Activated CD4-positive, alpha-beta T cell treated with anti-CD3 and anti-CD28 coated beads for 36 hours (primary cell): ENCODE data around the gene FAM110D. TPM values are rescaled to one million over a fixed set of nuclear protein-coding genes. Genes with fewer than 3 reads are reported as not detected.
A peak's percentile ranks its signal among the peaks of the same experiment; 100 is the strongest.

Experiments used
- ATAC-seq: fragments of 200-7000 bp; cut with Tn5 transposase; one replicate; pipeline ENCODE4 v1.10.0; 2021; ENCODE audit warnings: mild to moderate bottlenecking, moderate library complexity
- CTCF ChIA-PET: fragments of 350-600 bp; sonication (Branson Sonifier 250); formaldehyde crosslinking; loops from one replicate; lab custom pipeline; 2021; ENCODE audit warnings: antibody characterized with exemption; lab: Charles Lee
- POLR2A ChIA-PET: fragments of 350-600 bp; sonication (Branson Sonifier 250); formaldehyde crosslinking; loops from one replicate; lab custom pipeline; 2021; ENCODE audit warnings: antibody characterized with exemption, inconsistent platforms; lab: Charles Lee
- DNase-seq: peaks from one replicate; pipeline ENCODE4 v3.0.0-alpha.2; 2020
- H3K27ac Mint-ChIP-seq: one replicate; pipeline ENCODE4 v1.8.0; 2021; ENCODE audit warnings: mixed read lengths
- H3K27me3 Mint-ChIP-seq: one replicate; pipeline ENCODE4 v1.8.0; 2021; ENCODE audit warnings: mixed read lengths
- H3K36me3 Mint-ChIP-seq: one replicate; pipeline ENCODE4 v1.8.0; 2021; ENCODE audit warnings: low read depth, mixed read lengths
- H3K4me1 Mint-ChIP-seq: one replicate; pipeline ENCODE4 v1.8.0; 2021; ENCODE audit warnings: mixed read lengths
- H3K4me3 Mint-ChIP-seq: one replicate; pipeline ENCODE4 v1.8.0; 2021; ENCODE audit warnings: mild to moderate bottlenecking, moderate library complexity, mixed read lengths
- H3K9me3 Mint-ChIP-seq: one replicate; pipeline ENCODE4 v1.8.0; 2021; ENCODE audit warnings: low read depth, mixed read lengths
- intact Hi-C, 2 experiments: fragments of 100-400 bp; cut with DNase I in 1 of 2; cut with micrococcal nuclease in 1 of 2; formaldehyde crosslinking; loops; one replicate each; pipeline versions ENCODE4 v1.14.2 to v1.15.1; 2022 to 2024; cut with DNase I, micrococcal nuclease
- total RNA-seq, 2 experiments: library from RNA; stranded (reverse); gene quantifications; one replicate each; pipeline ENCODE4 v1.2.3, GENCODE V29; 2021

Gene FAM110D
- total RNA-seq, 2 experiments from 2014 or later, result not detected

- ChIA-PET CTCF (interaction anchor here (0.6 to 1.9 kb wide), 3 partner anchors 9 to 30 kb away, joined by 3 to 6 read pairs (median 4); no protein-coding TSS in a partner anchor), POLR2A (no interaction called here)
- Mint-ChIP-seq H3K4me3 (no peak overlapping the region), H3K27me3 (peaks cover 12% of the 10 kb centered on the region), H3K27ac (no peak overlapping the region), H3K4me1 (no peaks in the 10 kb centered on the region), H3K36me3 (no peaks in the 10 kb centered on the region), H3K9me3 (no peaks in the 10 kb centered on the region)
- DNase-seq (no peak), ATAC-seq (no peak)
- intact Hi-C loops, result no loop called here
These were observed 4.1 kb upstream of the FAM110D start for GRCh38 chr1:26154750-26155149.

GRCh38 chr1:26155370-26156284 lies 3.3 kb upstream of the FAM110D start:
- intact Hi-C loops, result no loop called here
- CTCF ChIA-PET, result interaction anchor here (0.6 to 4.0 kb wide), 5 partner anchors 8 to 291 kb away, joined by 3 to 19 read pairs (median 4); no protein-coding TSS in a partner anchor
- DNase-seq, result no peak

GRCh38 chr1:26156285-26157038 lies 2.4 kb upstream of the FAM110D start:
- Mint-ChIP-seq H3K4me1 (no peaks in the 10 kb centered on the region), H3K4me3 (no peak overlapping the region), H3K27ac (no peak overlapping the region), H3K27me3 (peaks cover 14% of the 10 kb centered on the region), H3K36me3 (no peaks in the 10 kb centered on the region), H3K9me3 (no peaks in the 10 kb centered on the region)
- intact Hi-C loops, result no loop called here
- no peak for ATAC-seq
- ChIA-PET POLR2A (interaction anchor here (0.5 to 0.6 kb wide), 2 partner anchors 11 to 1473 kb away, joined by 3 read pairs; no protein-coding TSS in a partner anchor), CTCF (interaction anchor here (0.6 to 4.0 kb wide), 9 partner anchors 12 to 290 kb away, joined by 3 to 19 read pairs (median 4); partner anchors contain the start of gene ZNF593)
- no peak for DNase-seq

More at GRCh38 chr1:26155370-26156284, 3.3 kb upstream of the FAM110D start:
- ATAC-seq, result no peak
- Mint-ChIP-seq H3K4me3 (no peak overlapping the region), H3K36me3 (no peaks in the 10 kb centered on the region), H3K27me3 (peaks cover 12% of the 10 kb centered on the region), H3K4me1 (no peaks in the 10 kb centered on the region), H3K27ac (no peak overlapping the region), H3K9me3 (no peaks in the 10 kb centered on the region)
- POLR2A ChIA-PET, result no interaction called here

- DNase-seq, result no peak
- intact Hi-C loops, result no loop called here
- Mint-ChIP-seq H3K4me1 (peaks cover 4% of the 10 kb centered on the region), H3K27ac (no peak overlapping the region), H3K36me3 (no peaks in the 10 kb centered on the region), H3K4me3 (no peak overlapping the region), H3K27me3 (peaks cover 19% of the 10 kb centered on the region), H3K9me3 (no peaks in the 10 kb centered on the region)
- POLR2A ChIA-PET, result no interaction called here
- CTCF ChIA-PET, result interaction anchor here (1.0 to 4.0 kb wide), 6 partner anchors 9 to 207 kb away, joined by 3 to 19 read pairs (median 3); no protein-coding TSS in a partner anchor
- no peak for ATAC-seq
These were observed 490 bp upstream of the FAM110D start for GRCh38 chr1:26158271-26158907.

GRCh38 chr1:26159743-26160039 lies 812 bp downstream of the FAM110D start:
- H3K4me1 Mint-ChIP-seq, result peaks cover 8% of the 10 kb centered on the region
- POLR2A ChIA-PET, result no interaction called here
- H3K9me3 Mint-ChIP-seq, result no peaks in the 10 kb centered on the region
- no peak overlapping the region for H3K4me3 Mint-ChIP-seq
- H3K36me3 Mint-ChIP-seq, result no peaks in the 10 kb centered on the region
- CTCF ChIA-PET, result interaction anchor here (1.0 to 3.0 kb wide), 2 partner anchors 10 to 62 kb away, joined by 3 to 10 read pairs; partner anchors contain the start of gene ZNF593
- peaks cover 24% of the 10 kb centered on the region for H3K27me3 Mint-ChIP-seq
- intact Hi-C loops, result no loop called here
- DNase-seq (no peak), ATAC-seq (no peak)
- no peak overlapping the region for H3K27ac Mint-ChIP-seq

GRCh38 chr1:26160527-26161414 lies 1.9 kb downstream of the FAM110D start:
- intact Hi-C loops, result no loop called here
- peaks cover 17% of the 10 kb centered on the region for H3K27me3 Mint-ChIP-seq
- POLR2A ChIA-PET, result no interaction called here
- CTCF ChIA-PET, result interaction anchor here (0.6 to 3.0 kb wide), 3 partner anchors 9 to 63 kb away, joined by 3 to 10 read pairs (median 3); partner anchors contain the start of gene ZNF593
- no peaks in the 10 kb centered on the region for H3K9me3 Mint-ChIP-seq
- peaks cover 10% of the 10 kb centered on the region for H3K4me1 Mint-ChIP-seq
- DNase-seq, result no peak
- no peak overlapping the region for H3K4me3 Mint-ChIP-seq
- no peaks in the 10 kb centered on the region for H3K36me3 Mint-ChIP-seq
- peak; percentile 4 for ATAC-seq
- H3K27ac Mint-ChIP-seq, result no peak overlapping the region

GRCh38 chr1:26161415-26162219 lies 2.7 kb downstream of the FAM110D start:
- no peaks in the 10 kb centered on the region for H3K36me3 Mint-ChIP-seq
- CTCF ChIA-PET, result interaction anchor here (0.6 to 3.0 kb wide), 7 partner anchors 8 to 256 kb away, joined by 3 to 10 read pairs (median 3); partner anchors contain the start of genes ZNF593 and ZNF593OS

GRCh38 chr1:26162220-26162709 lies 3.4 kb downstream of the FAM110D start:
- ATAC-seq, result no peak
- peak overlapping the region; percentile 39 for H3K4me3 Mint-ChIP-seq
- no peak overlapping the region for H3K27ac Mint-ChIP-seq
- peaks cover 15% of the 10 kb centered on the region for H3K27me3 Mint-ChIP-seq
- H3K9me3 Mint-ChIP-seq, result no peaks in the 10 kb centered on the region
- intact Hi-C loops, result loop anchor here in 1 of 2 experiments (2.0 kb wide), 1 partner anchor 159 kb away; no protein-coding TSS in a partner anchor
- POLR2A ChIA-PET, result interaction anchor here (0.6 kb wide), 1 partner anchor 36 kb away, joined by 4 read pairs; no protein-coding TSS in a partner anchor
- no peak for DNase-seq
- H3K4me1 Mint-ChIP-seq, result peaks cover 10% of the 10 kb centered on the region
- H3K36me3 Mint-ChIP-seq, result no peaks in the 10 kb centered on the region
- CTCF ChIA-PET, result interaction anchor here (0.5 to 3.0 kb wide), 8 partner anchors 8 to 285 kb away, joined by 3 to 11 read pairs (median 4); partner anchors contain the start of genes ZNF593 and ZNF593OS

More at GRCh38 chr1:26161415-26162219, 2.7 kb downstream of the FAM110D start:
- peak; percentile 47 for ATAC-seq
- H3K9me3 Mint-ChIP-seq, result no peaks in the 10 kb centered on the region
- no peak overlapping the region for H3K27ac Mint-ChIP-seq
- POLR2A ChIA-PET, result interaction anchor here (0.6 kb wide), 1 partner anchor 35 kb away, joined by 4 read pairs; no protein-coding TSS in a partner anchor
- H3K4me3 Mint-ChIP-seq, result peak overlapping the region; percentile 39
- peak; percentile 67 for DNase-seq
- peaks cover 15% of the 10 kb centered on the region for H3K27me3 Mint-ChIP-seq
- H3K4me1 Mint-ChIP-seq, result peaks cover 10% of the 10 kb centered on the region
- intact Hi-C loops, result loop anchor here in 1 of 2 experiments (2.0 kb wide), 1 partner anchor 159 kb away; no protein-coding TSS in a partner anchor

GRCh38 chr1:26163684-26164035 lies 4.8 kb downstream of the FAM110D start:
- Mint-ChIP-seq H3K27me3 (peaks cover 14% of the 10 kb centered on the region), H3K4me1 (peaks cover 10% of the 10 kb centered on the region), H3K9me3 (no peaks in the 10 kb centered on the region), H3K27ac (no peak overlapping the region), H3K36me3 (no peaks in the 10 kb centered on the region), H3K4me3 (no peak overlapping the region)
- POLR2A ChIA-PET, result no interaction called here
- DNase-seq (no peak), ATAC-seq (no peak)
- intact Hi-C loops, result loop anchor here (1.0 to 2.0 kb wide), 4 partner anchors 58 to 157 kb away; partner anchors contain the start of gene CEP85 (in 1 of the 2)
- CTCF ChIA-PET, result interaction anchor here (0.7 to 2.2 kb wide), 7 partner anchors 9 to 125 kb away, joined by 3 to 11 read pairs (median 3); no protein-coding TSS in a partner anchor
